SK-MEL-5 (cell line): Measurements from ENCODE around the gene PRDM5. TPM values are rescaled to one million over a fixed set of nuclear protein-coding genes. Genes with fewer than 3 reads are reported as not detected.

Experiments used
- DNase-seq: peaks from one replicate; pipeline ENCODE4 v3.0.0-alpha.2; 2016; ENCODE audit warnings: low read depth, low spot score
- in situ Hi-C: cut with HindIII; loops from 2 replicates; pipeline ENCODE4 v1.10.0; 2016; ENCODE audit warnings: low sequenced_read_pairs, high pct_unique_total_duplicates, low pct_unique_long_range_greater_than_20kb
- polyA plus RNA-seq, 2 experiments: library from polyadenylated mRNA; depleted of rRNA; stranded (reverse); fragments of >200 nt; gene quantifications; 2 replicates each; pipeline ENCODE4 v1.2.3, GENCODE V29; 2015
- total RNA-seq: library from RNA; depleted of rRNA; stranded (reverse); fragments of >200 nt; shearing (Covaris generic); gene quantifications from 2 replicates; pipeline ENCODE4 v1.2.3, GENCODE V29; 2014; rRNA removed

PRDM5 gene
- 6.9 and 7.8 TPM in 2 replicates for total RNA-seq
- 3.9 and 4.7 TPM in 2 replicates for polyA plus RNA-seq (2015; cell fraction: cytosol; rRNA removed)
- polyA plus RNA-seq (2015; cell fraction: nucleus; rRNA removed): 16.8 and 17.8 TPM in 2 replicates

DNA sequence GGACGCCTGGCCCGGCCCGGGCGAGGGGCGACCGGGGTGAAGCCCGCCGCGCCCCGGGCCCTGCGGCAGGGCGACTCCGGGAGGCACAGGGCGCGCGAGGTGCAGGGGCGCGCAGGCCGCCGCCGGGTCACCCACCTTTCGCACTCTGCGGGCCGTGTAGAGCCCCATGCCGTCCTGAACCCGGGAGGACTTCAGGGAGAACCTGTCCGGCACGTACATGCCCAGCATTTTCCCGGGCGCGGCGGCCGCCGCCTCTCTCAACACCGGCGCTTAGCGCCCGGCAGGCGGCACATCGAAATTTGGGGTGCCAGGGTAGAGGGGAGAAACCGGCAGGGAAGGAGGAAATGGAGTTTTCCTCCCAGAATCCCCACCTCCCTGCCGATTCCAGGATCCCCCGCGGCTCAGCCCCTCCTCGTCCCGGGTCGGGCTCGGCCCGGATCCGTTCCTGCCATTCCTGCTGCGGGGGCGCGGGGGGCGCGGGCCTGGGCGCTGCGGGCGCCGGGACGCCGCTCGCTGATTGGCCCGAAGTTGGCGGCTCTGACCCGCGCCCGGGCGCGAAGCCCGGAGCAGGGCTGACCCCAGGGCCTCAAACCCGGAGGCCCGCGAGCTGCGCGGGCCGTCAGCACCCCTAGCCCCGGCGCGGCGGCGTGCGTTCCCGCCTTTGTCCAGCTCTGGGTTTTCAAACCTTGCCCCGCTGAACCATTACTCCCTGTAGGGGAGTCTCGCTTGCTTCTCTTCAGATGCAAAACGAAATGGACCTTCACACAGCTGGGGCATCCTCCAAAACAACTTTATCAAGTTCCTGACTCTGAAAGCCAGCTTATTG is at the start of gene PRDM5:
Gene PRDM5, minus strand, starts transcription at position 346 of the 826 bp plus-strand sequence. Its CDS starts 118 bp downstream, at position 228.
- peak; percentile 32 for DNase-seq
- in situ Hi-C loops: no loop called here

DNA sequence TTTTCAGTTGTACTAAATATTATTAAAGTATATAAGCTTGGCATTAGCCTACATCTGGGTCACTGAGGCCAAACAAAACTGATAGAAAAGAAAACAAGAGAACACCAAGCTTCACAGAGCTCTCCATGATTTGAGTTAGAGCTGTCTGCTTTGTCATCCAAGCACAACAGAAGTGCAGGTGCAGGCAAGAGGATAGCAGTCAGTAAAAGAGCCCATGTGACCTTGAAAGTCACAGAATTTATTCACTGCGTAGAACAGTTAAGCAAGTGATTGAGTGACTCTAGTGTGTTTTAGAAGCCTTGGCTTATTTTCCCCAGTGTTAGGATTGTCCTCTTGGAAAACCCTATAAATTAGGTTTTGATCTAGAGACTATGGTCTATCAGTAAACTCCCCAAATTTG is 49.4 kb upstream of the PRDM5 start:
- in situ Hi-C loops: no loop called here
- no peak for DNase-seq

DNA sequence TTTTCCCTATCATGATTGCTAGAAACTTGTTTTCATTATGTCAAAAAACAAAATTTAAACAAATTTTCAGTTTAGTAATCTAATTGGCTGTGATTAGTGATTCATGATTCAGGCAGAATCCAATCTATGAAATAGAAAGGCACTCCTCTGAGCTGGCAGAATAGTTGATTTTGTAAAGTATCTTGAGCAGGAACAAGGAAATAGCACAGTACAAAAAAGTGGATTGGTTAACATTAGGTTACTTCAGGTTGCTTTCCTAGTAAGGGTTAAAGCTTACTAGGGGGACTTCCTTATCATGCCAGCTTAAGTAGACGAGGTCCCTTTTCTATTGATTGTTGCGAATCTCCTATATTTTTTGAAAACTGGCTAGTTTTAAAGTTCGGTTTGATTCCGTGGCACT is 43.4 kb upstream of the PRDM5 start:
- in situ Hi-C loops: no loop called here
- no peak for DNase-seq

DNA sequence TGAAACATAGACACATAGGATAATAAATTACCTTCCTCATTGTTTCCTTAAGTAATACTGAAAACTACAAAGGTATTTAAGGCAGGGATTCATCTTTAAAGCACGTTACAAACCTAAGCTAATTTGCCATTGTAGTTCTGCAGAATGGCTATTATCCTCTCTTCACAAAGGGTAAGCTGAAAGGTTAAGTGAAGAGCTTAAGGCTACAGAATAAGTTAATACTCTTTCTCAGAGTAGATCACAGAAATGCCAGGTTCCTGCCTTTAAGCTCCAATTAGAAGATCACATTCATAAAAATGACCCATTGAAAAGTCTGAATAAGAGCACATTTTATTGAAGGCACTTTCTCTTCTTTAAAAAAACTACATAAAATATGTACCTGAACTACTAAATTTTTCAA is 42.1 kb upstream of the PRDM5 start:
- in situ Hi-C loops: no loop called here
- DNase-seq: no peak

- in situ Hi-C loops: no loop called here
- no peak for DNase-seq
Observed at GRCh38 chr4:120963449-120963848, 40.9 kb upstream of the PRDM5 start.

DNA sequence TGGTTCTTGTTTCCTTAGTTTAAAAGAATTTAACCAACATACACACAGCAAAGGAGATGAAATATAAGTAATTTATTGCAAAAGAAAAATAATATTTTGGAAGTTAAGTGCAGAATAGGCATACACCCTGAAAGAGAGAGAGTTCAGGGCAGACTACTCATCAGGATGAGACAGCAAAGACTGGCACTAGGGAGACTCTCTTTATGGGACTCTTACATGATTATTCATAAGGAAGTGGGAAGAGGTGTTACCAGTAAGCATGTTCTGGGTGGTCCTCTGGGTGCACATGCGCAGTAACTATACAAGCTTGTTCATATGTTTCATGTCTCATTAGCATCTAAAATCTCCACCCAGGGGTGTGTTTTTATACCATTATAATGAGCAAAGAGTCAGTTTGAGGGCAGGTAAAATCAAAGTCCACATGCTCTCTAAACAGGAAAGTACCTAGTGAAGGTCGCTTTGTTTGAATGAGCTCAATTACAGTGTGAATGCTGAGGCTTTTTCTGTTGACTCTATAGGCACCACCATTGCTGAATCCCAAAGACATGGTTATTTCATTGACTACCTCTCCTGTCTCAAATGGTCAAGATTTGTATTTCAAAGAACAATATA is 38.2 kb upstream of the PRDM5 start:
- DNase-seq: no peak
- in situ Hi-C loops: no loop called here

DNA sequence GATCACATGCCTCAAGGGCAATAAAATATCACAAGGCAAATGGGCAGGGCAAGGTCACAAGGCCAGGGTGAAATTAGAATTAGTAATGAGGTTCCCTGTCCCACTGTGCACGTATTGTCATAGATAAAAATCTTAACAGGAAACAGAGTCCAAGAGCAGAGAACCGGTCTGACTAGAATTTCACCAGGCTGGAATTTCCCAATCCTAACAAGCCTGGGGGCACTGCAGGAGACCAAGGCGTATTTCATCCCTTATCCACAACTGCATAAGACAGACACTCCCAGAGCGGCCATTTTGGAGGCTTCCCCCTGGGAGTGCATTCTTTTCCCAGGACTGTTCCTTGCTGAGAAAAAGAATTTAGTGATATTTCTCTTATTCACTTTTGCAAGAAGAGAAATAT is 25.9 kb upstream of the PRDM5 start:
- DNase-seq: no peak
- in situ Hi-C loops: no loop called here

GRCh38 chr4:120942776-120943175 is 20.2 kb upstream of the PRDM5 start:
- no peak for DNase-seq
- in situ Hi-C loops: no loop called here

GRCh38 chr4:120940547-120940946 is 18.0 kb upstream of the PRDM5 start:
- in situ Hi-C loops: no loop called here
- no peak for DNase-seq

DNA sequence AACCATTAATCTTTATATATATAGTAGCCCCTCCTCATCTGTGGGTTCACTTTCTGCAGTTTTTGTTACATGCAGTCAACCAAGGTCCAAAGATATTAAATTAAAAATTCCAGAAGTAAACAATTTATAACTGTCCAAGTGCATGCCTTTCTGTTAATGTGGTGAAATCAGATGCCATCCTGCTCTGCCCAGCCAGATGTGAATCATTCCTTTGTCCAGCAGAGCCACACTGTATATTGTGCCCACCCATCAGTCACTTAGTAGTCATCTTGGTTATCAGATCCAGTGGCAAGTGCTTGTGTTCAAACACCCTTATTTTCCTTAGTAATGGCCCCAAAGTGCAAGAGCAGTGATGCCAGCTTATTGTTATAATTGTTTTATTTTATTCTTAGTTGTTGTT is 17.2 kb upstream of the PRDM5 start:
- no peak for DNase-seq
- in situ Hi-C loops: no loop called here

- DNase-seq: no peak
- in situ Hi-C loops: no loop called here
Observed at GRCh38 chr4:120929847-120930246, 7.3 kb upstream of the PRDM5 start.

DNA sequence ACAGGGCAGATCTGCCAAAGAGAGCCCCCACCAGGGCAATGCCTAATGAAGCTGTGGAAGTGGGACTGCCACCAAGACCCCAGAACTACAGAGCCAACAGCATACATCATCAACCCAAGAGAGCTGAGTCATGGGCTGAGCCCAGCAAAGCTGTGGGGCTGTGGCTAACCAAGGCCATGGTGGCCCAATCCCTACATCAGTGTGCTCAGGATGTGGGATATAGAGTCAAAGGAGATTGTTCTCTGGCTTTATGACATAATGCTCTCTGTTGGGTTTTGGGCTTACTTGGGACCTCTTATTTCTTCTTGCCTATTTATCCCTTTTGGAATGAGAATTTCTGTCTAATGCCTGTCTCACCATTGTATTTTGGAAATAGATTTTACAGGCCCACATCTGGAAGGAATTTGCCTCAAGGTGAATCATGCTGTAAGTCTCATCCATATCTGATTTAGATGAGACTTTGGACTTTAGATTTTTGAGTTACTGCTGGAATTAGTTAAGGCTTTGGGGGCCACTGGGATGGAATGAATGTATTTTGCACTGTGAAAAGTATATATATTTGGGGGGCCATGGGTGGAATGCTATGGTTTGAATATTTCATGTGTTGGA is 5.4 kb upstream of the PRDM5 start:
- DNase-seq: no peak

DNA sequence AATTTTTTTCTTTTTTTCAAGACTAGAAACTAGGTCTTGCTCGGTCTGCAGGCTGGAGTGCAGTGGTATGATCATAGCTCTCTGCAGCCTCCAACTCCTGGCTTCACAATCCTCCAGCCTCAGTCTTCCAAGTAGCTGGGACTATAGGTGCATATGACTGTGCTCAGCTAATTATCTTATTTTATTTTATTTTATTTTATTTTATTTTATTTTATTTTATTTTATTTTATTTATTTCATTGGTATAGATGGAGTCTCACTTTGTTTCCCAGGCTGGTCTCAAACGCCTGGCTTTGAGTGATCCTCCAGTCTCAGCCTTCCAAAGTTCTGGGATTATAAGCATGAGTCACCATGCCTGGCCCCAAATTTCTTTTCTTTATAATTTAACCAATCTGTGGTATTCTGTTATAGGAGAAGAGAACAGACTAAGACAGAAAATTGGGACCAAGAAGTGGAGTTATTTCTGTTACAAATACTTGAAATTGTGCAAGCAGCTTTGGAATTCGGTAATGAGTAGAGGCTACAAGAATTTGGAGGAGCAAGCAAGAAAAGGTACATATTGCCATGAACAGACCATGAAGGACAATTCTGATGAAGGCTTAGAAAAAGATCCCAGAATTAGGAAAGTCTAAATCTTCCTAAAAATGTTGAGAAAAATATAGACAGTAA is 4.0 kb upstream of the PRDM5 start:
- in situ Hi-C loops: no loop called here
- no peak for DNase-seq

More for the DNA sequence above, 5.4 kb upstream of the PRDM5 start:
- in situ Hi-C loops: no loop called here

DNA sequence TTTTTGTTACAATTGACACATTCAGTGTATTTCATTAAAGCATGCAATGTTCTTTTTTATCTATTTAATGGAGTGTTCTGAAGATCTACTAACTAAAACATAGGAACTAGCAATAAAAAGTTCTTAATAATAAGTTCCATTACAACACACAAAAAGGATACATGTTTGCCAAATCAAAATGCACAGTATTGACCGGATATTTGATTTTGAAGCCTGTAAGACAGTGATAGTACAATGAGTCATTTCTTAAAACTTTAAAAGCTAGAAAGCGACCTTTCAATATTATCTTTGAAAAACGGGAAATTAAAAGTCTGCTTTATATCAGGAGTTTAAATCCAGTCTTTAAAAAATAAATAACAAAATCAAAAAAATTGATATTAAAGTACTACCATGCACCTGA is 2.4 kb upstream of the PRDM5 start:
- in situ Hi-C loops: no loop called here
- no peak for DNase-seq

DNA sequence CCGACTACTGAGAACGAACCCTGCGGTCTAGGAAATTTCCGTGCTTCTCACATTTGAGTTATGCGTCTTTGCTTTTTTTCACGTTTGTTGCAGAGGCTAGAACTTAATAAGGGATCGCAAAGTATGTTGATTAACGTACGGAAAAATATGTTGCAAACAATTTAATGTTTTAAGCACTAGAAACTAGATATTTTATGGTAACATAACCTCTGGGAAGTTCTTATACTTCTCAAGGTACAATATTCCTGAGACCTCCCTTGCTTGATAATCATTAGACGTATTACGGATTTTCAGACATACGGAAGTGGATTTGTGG is 639 bp upstream of the PRDM5 start:
- in situ Hi-C loops: no loop called here
- no peak for DNase-seq

GRCh38 chr4:120921456-120922380 is 808 bp downstream of the PRDM5 start:
- DNase-seq: peak; percentile 46
- in situ Hi-C loops: no loop called here

DNA sequence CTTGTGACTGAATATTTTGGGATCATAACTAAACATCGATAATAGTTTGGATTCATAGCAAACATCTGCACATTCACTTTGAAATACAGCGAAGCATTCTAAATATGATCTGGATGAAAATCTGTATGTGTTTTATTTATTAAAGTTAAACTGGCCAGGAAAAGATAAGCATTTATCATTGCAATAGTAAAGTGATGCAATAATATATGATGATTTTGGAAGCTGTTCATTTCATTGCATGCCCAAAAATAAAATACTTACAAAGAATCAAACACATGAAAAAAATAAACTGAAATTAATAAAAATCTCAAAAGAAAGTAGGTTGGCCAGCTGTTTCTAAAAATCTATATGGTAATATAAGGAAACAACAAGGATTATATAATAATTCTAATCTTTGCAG is 1.9 kb downstream of the PRDM5 start:
- in situ Hi-C loops: no loop called here
- no peak for DNase-seq
